Activated naive CD8-positive, alpha-beta T cell treated with anti-CD3 and anti-CD28 coated beads, Interleukin-2, amount 10 ng/mL, durations not matched to agents 7 days and 5 days (primary cell): ENCODE data around the gene STXBP6. TPM values are rescaled to one million over a fixed set of nuclear protein-coding genes. Genes with fewer than 3 reads are reported as not detected.

ENCODE experiments used
- ATAC-seq: fragments of 150-1000 bp; cut with Tn5 transposase; one replicate; pipeline ENCODE4 v1.10.0; 2021; ENCODE audit warnings: low read depth, moderate library complexity
- POLR2A ChIA-PET: fragments of 350-600 bp; sonication (Branson Sonifier 250); formaldehyde crosslinking; loops from one replicate; lab custom pipeline; 2021; ENCODE audit warnings: antibody characterized with exemption; lab: Charles Lee
- DNase-seq: peaks from one replicate; pipeline ENCODE4 v3.0.0; 2021
- H3K27ac Mint-ChIP-seq: one replicate; pipeline ENCODE4 v1.8.0; 2022; ENCODE audit warnings: mild to moderate bottlenecking, mixed read lengths
- H3K27me3 Mint-ChIP-seq: one replicate; pipeline ENCODE4 v1.8.0; 2022; ENCODE audit warnings: mild to moderate bottlenecking, moderate library complexity, mixed read lengths
- H3K36me3 Mint-ChIP-seq: one replicate; pipeline ENCODE4 v1.8.0; 2021; ENCODE audit warnings: mild to moderate bottlenecking, mixed read lengths
- H3K4me1 Mint-ChIP-seq: one replicate; pipeline ENCODE4 v1.8.0; 2021; ENCODE audit warnings: mixed read lengths
- H3K4me3 Mint-ChIP-seq: one replicate; pipeline ENCODE4 v1.8.0; 2022; ENCODE audit warnings: mild to moderate bottlenecking, moderate library complexity, mixed read lengths
- H3K9me3 Mint-ChIP-seq: one replicate; pipeline ENCODE4 v1.8.0; 2021; ENCODE audit warnings: mixed read lengths
- total RNA-seq, 2 experiments: library from RNA; stranded (reverse); gene quantifications; one replicate each; pipeline ENCODE4 v1.2.3, GENCODE V29; 2021

STXBP6 gene
- total RNA-seq, 2 experiments from 2014 or later = not detected

DNA sequence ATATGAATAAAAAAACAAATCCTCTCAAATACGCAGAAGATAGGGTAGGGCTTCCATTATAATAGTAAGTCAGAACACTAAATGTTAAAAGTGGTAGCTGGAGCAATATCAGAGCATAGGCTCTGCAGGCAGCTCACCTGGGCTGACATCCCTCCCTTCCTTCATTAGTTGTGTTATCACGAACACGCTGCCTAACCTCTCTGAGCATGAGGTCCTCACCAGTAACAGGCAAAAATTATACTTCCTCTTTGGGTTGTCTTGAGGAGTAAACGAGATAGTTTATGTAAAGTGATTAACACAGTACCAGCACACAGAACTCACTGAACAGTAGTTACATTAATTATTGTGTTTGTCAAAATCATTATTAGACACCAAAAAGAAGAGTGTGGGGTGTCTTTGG is 154.3 kb downstream of the STXBP6 start:
- H3K4me3 Mint-ChIP-seq = no peak overlapping the region
- no peaks in the 10 kb centered on the region for H3K4me1 Mint-ChIP-seq
- DNase-seq = no peak
- peaks cover 2% of the 10 kb centered on the region for H3K9me3 Mint-ChIP-seq
- ATAC-seq = no peak
- peaks cover 6% of the 10 kb centered on the region for H3K27me3 Mint-ChIP-seq
- POLR2A ChIA-PET = no interaction called here
- H3K27ac Mint-ChIP-seq = no peak overlapping the region
- no peaks in the 10 kb centered on the region for H3K36me3 Mint-ChIP-seq

- H3K9me3 Mint-ChIP-seq = peaks cover 2% of the 10 kb centered on the region
- no peak overlapping the region for H3K4me3 Mint-ChIP-seq
- no peaks in the 10 kb centered on the region for H3K4me1 Mint-ChIP-seq
- DNase-seq = no peak
- peaks cover 5% of the 10 kb centered on the region for H3K27me3 Mint-ChIP-seq
- H3K36me3 Mint-ChIP-seq = no peaks in the 10 kb centered on the region
- H3K27ac Mint-ChIP-seq = no peak overlapping the region
- POLR2A ChIA-PET = no interaction called here
- no peak for ATAC-seq
Observed at GRCh38 chr14:24895243-24895583, 154.7 kb downstream of the STXBP6 start.

GRCh38 chr14:24894583-24895242 is 155.2 kb downstream of the STXBP6 start:
- peaks cover 2% of the 10 kb centered on the region for H3K9me3 Mint-ChIP-seq
- POLR2A ChIA-PET = no interaction called here
- H3K4me3 Mint-ChIP-seq = no peak overlapping the region
- DNase-seq (no peak), ATAC-seq (no peak)
- H3K27me3 Mint-ChIP-seq = peaks cover 9% of the 10 kb centered on the region
- no peaks in the 10 kb centered on the region for H3K36me3 Mint-ChIP-seq
- no peaks in the 10 kb centered on the region for H3K4me1 Mint-ChIP-seq
- no peak overlapping the region for H3K27ac Mint-ChIP-seq

GRCh38 chr14:24892497-24893051 is 157.4 kb downstream of the STXBP6 start:
- H3K9me3 Mint-ChIP-seq = peaks cover 4% of the 10 kb centered on the region
- peaks cover 12% of the 10 kb centered on the region for H3K27me3 Mint-ChIP-seq

GRCh38 chr14:24891987-24892496 is 157.9 kb downstream of the STXBP6 start:
- Mint-ChIP-seq H3K27ac (no peak overlapping the region), H3K36me3 (no peaks in the 10 kb centered on the region), H3K4me3 (no peak overlapping the region), H3K4me1 (no peaks in the 10 kb centered on the region), H3K9me3 (peaks cover 4% of the 10 kb centered on the region), H3K27me3 (peaks cover 12% of the 10 kb centered on the region)
- ATAC-seq (no peak), DNase-seq (no peak)
- POLR2A ChIA-PET = no interaction called here

More at GRCh38 chr14:24892497-24893051, 157.4 kb downstream of the STXBP6 start:
- H3K4me3 Mint-ChIP-seq = no peak overlapping the region
- no peaks in the 10 kb centered on the region for H3K4me1 Mint-ChIP-seq
- DNase-seq (no peak), ATAC-seq (no peak)
- H3K27ac Mint-ChIP-seq = no peak overlapping the region
- H3K36me3 Mint-ChIP-seq = no peaks in the 10 kb centered on the region
- POLR2A ChIA-PET = no interaction called here

GRCh38 chr14:24890716-24891115 is 159.2 kb downstream of the STXBP6 start:
- no peak for ATAC-seq
- no peak overlapping the region for H3K27ac Mint-ChIP-seq
- H3K9me3 Mint-ChIP-seq = peaks cover 4% of the 10 kb centered on the region
- no peaks in the 10 kb centered on the region for H3K4me1 Mint-ChIP-seq
- H3K4me3 Mint-ChIP-seq = no peak overlapping the region
- no peaks in the 10 kb centered on the region for H3K36me3 Mint-ChIP-seq
- DNase-seq = no peak
- peaks cover 12% of the 10 kb centered on the region for H3K27me3 Mint-ChIP-seq
- POLR2A ChIA-PET = no interaction called here

- no peak overlapping the region for H3K27ac Mint-ChIP-seq
- ATAC-seq (no peak), DNase-seq (no peak)
- no peak overlapping the region for H3K4me3 Mint-ChIP-seq
- H3K9me3 Mint-ChIP-seq = peaks cover 4% of the 10 kb centered on the region
- H3K27me3 Mint-ChIP-seq = peaks cover 12% of the 10 kb centered on the region
- H3K4me1 Mint-ChIP-seq = no peaks in the 10 kb centered on the region
- no peaks in the 10 kb centered on the region for H3K36me3 Mint-ChIP-seq
- POLR2A ChIA-PET = no interaction called here
Observed at GRCh38 chr14:24889843-24890242, 160.1 kb downstream of the STXBP6 start.

DNA sequence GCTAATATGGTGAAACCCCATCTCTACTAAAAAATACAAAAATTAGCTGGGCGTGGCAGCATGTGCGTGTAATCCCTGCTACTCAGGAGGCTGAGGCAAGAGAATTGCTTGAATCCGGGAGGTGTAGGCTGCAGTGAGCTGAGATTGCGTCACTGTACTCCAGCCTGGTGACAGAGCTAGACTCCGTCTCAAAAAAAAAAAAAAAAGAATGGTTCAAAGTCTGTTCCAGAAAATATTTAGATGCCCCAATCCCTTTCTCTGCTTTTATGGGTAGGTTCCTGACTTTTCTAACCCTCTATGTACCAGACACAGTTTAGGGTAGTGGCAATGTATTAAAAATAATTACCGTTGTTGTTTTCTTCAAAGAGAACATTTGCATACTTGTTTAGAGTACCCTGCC is 161.4 kb downstream of the STXBP6 start:
- Mint-ChIP-seq H3K36me3 (no peaks in the 10 kb centered on the region), H3K4me1 (no peaks in the 10 kb centered on the region), H3K27ac (no peak overlapping the region), H3K4me3 (no peak overlapping the region), H3K27me3 (peaks cover 14% of the 10 kb centered on the region), H3K9me3 (peaks cover 4% of the 10 kb centered on the region)
- POLR2A ChIA-PET = no interaction called here
- ATAC-seq = no peak
- DNase-seq = no peak

GRCh38 chr14:24887623-24888304 is 162.2 kb downstream of the STXBP6 start:
- POLR2A ChIA-PET = no interaction called here
- Mint-ChIP-seq H3K4me1 (no peaks in the 10 kb centered on the region), H3K9me3 (peaks cover 4% of the 10 kb centered on the region), H3K36me3 (no peaks in the 10 kb centered on the region), H3K27me3 (peaks cover 17% of the 10 kb centered on the region), H3K27ac (no peak overlapping the region), H3K4me3 (no peak overlapping the region)
- no peak for DNase-seq
- no peak for ATAC-seq

DNA sequence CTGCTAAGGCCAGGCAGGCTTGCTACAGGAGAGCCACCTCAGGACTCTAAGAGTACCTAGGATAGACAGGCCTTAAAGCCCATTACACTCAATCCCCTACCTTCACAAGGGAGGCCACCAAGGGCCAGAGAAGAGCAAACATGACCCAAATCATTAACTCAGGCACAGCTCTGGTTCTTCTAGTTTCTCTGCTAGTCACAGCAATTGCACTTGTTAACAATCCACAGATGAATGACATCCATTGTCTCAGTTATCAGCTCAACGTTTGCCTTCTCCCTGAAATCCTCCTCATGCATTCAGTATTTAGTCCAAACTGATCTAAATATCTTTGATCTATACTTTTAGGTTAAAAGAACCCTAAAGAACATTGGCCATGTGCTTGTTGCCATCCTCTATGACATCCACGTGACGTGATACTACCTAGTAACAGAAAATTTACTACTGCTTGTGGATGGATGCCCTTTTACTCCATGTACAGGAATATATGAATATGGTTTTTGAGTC is 164.5 kb downstream of the STXBP6 start:
- no peak overlapping the region for H3K27ac Mint-ChIP-seq
- H3K9me3 Mint-ChIP-seq = peaks cover 2% of the 10 kb centered on the region
- H3K36me3 Mint-ChIP-seq = no peaks in the 10 kb centered on the region
- POLR2A ChIA-PET = no interaction called here
- no peaks in the 10 kb centered on the region for H3K4me1 Mint-ChIP-seq
- peaks cover 14% of the 10 kb centered on the region for H3K27me3 Mint-ChIP-seq
- ATAC-seq (no peak), DNase-seq (no peak)
- no peak overlapping the region for H3K4me3 Mint-ChIP-seq

GRCh38 chr14:24883576-24883975 is 166.4 kb downstream of the STXBP6 start:
- Mint-ChIP-seq H3K36me3 (no peaks in the 10 kb centered on the region), H3K27ac (no peak overlapping the region), H3K27me3 (peaks cover 7% of the 10 kb centered on the region), H3K4me3 (no peak overlapping the region), H3K9me3 (no peaks in the 10 kb centered on the region), H3K4me1 (no peaks in the 10 kb centered on the region)
- DNase-seq = no peak
- no peak for ATAC-seq
- POLR2A ChIA-PET = no interaction called here

DNA sequence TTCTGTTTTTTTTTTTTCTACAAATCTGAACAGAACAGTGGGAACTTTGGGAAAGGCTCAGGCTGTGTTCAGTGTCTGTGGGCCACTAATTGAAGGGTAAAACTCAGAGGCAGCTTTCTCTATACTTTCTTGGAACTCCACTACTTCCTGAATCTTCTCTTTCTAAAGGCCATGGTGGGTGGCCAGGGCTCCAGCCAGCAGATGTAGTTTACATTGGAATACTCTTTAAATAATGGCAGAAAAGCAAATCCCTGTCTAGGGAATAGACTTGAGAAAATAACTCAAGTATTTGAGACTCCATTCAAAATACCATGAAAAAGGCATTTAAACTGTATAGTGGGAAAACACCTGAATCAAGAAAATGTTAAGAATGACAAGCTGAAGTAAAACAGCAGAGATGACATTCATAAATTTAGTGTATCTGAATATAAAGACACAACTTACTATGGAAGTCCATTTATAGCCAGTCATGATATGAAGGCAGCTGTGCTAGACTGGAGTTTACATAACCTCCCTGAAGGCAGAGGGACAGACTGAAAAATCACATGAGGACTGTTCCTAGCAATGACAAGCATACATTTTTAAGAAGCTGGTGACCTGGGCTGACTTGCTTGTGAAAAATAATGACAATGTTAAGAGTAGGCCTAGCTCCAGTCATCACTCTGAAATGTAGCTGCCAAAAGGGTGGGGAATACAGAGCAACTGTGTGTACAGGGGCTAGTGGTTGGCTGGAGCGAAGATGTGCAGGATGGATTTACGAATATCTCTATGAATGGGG is 168.6 kb downstream of the STXBP6 start:
- Mint-ChIP-seq H3K9me3 (no peaks in the 10 kb centered on the region), H3K4me1 (no peaks in the 10 kb centered on the region), H3K27ac (no peak overlapping the region), H3K27me3 (peaks cover 7% of the 10 kb centered on the region), H3K36me3 (no peaks in the 10 kb centered on the region), H3K4me3 (no peak overlapping the region)
- ATAC-seq (no peak), DNase-seq (no peak)
- POLR2A ChIA-PET = no interaction called here

DNA sequence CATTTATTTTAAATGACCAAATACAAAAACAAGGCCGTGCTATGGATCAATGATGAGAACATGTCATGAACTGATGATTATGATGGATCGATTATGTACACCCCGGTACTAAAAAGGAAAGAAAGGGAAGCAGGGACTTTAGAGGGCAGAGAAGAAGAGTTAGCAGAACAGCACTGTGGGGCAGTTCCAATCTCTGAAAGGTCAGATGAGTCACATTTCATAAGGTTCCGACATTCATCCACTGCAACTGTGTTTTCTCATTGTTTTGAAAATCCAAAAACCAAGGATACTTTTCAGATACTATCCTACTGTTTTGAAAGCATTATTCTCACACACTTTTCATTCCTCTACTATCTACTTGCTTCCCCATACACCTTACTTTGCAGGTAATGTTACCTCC is 169.3 kb downstream of the STXBP6 start:
- H3K36me3 Mint-ChIP-seq = no peaks in the 10 kb centered on the region
- H3K9me3 Mint-ChIP-seq = no peaks in the 10 kb centered on the region
- H3K4me3 Mint-ChIP-seq = no peak overlapping the region
- DNase-seq (no peak), ATAC-seq (no peak)
- no peaks in the 10 kb centered on the region for H3K4me1 Mint-ChIP-seq
- no peak overlapping the region for H3K27ac Mint-ChIP-seq
- POLR2A ChIA-PET = no interaction called here
- H3K27me3 Mint-ChIP-seq = peaks cover 9% of the 10 kb centered on the region
